ENCODE data around the gene STIP1.

- TF ChIP-seq POLR2A (IDR thresholded peaks at IDR 0.05; ENCODE audit: low read depth, low read length): no peak
- TF ChIP-seq TAF1 (IDR thresholded peaks at IDR 0.05; ENCODE audit: borderline replicate concordance, low read depth, low read length): no peak
Observed at GRCh38 chr11:64192434-64192833, 6.5 kb downstream of the STIP1 start.
